HCT116 (cell line): ENCODE measurements around the gene SCN2A. TPM values are rescaled to one million over a fixed set of nuclear protein-coding genes. Genes with fewer than 3 reads are reported as not detected.

Experiments
- ATAC-seq: fragments of 200-7000 bp; cut with Tn5 transposase; 2 replicates; pipeline ENCODE4 v1.9.1; 2020; ENCODE audit warnings: mild to moderate bottlenecking, moderate library complexity
- BruUV-seq: library from RNA; stranded (reverse); fragments of 400-500 nt; replicated peaks from 2 replicates; lab custom pipeline; 2021; lab: Mats Ljungman, UMichigan
- CTCF ChIA-PET: fragments of 300-600 bp; sonication (Branson Sonifier 250); formaldehyde crosslinking; loops from one replicate; lab custom pipeline; 2021; ENCODE audit warnings: antibody characterized with exemption; lab: Charles Lee
- POLR2A ChIA-PET: fragments of 300-600, 350-600 bp; sonication (Branson Sonifier 250); formaldehyde crosslinking; loops from one replicate; lab custom pipeline; 2021; ENCODE audit warnings: antibody characterized with exemption; lab: Charles Lee
- RAD21 ChIA-PET, 2 experiments: fragments of 300-600 bp; sonication (Branson Sonifier 250); formaldehyde crosslinking; loops; one replicate each; lab custom pipeline; 2023; ENCODE audit warnings: low total read pairs in 2 of 2; ENCODE audit not compliant: uncharacterized antibody in 2 of 2, unreplicated experiment in 2 of 2, low non-redundant PET in 1 of 2; lab: Charles Lee
- DNase-seq: peaks from one replicate; pipeline ENCODE4 v3.0.0-alpha.2; 2010; ENCODE audit warnings: low read depth, low spot score
- H2AFZ ChIP-seq: fragments of 200-600 bp; shearing (Covaris generic), sonication (generic); 2 replicates; pipeline ENCODE4 v1.6.1; 2017; ENCODE audit warnings: low read depth, mixed run types, mixed read lengths, antibody characterized with exemption, low read length; ENCODE audit not compliant: poor library complexity, severe bottlenecking
- H3K27ac ChIP-seq: 2 replicates; pipeline ENCODE4 v1.5.1; 2012; ENCODE audit warnings: low read depth, low read length
- H3K27me3 ChIP-seq: fragments of 200-600 bp; sonication (generic); 2 replicates; pipeline ENCODE4 v1.6.1; 2016; ENCODE audit warnings: mixed run types, low read length, mixed read lengths; ENCODE audit not compliant: insufficient read depth
- H3K36me3 ChIP-seq, 2 experiments: fragments of 200-500 bp in 1 of 2; fragments of 200-600 bp in 1 of 2; sonication (Bioruptor generic) in 1 of 2; sonication (generic) in 1 of 2; 2 replicates each; pipeline versions ENCODE4 v1.5.1 to v1.6.1; 2014 to 2016; ENCODE audit warnings: low read length in 2 of 2, inconsistent platforms in 1 of 2, mixed read lengths in 1 of 2, mixed run types in 1 of 2; ENCODE audit not compliant: insufficient read depth in 2 of 2, control insufficient read depth in 1 of 2
- H3K4me1 ChIP-seq, 2 experiments: fragments of 200-600 bp in 1 of 2; sonication (generic) in 1 of 2; 2 replicates each; pipeline versions ENCODE4 v1.5.1 to v1.6.1; 2012 to 2017; ENCODE audit warnings: low read length in 2 of 2, inconsistent platforms in 1 of 2, mild to moderate bottlenecking in 1 of 2, mixed read lengths in 1 of 2, mixed run types in 1 of 2, moderate library complexity in 1 of 2; ENCODE audit not compliant: insufficient read depth in 2 of 2, control insufficient read depth in 1 of 2
- H3K4me2 ChIP-seq: fragments of 200-600 bp; sonication (generic); 2 replicates; pipeline ENCODE4 v1.6.1; 2017; ENCODE audit warnings: mixed run types, low read length, mixed read lengths
- H3K4me3 ChIP-seq, 2 experiments: fragments of 200-600 bp in 1 of 2; sonication (generic) in 1 of 2; replicated peaks in 1 of 2; 2 replicates each; pipeline ENCODE4 v1.5.1; 2011 to 2016; ENCODE audit warnings: low read length in 2 of 2, control low read depth in 1 of 2, low read depth in 1 of 2, mild to moderate bottlenecking in 1 of 2, mixed read lengths in 1 of 2, mixed run types in 1 of 2
- H3K79me2 ChIP-seq: fragments of 200-600 bp; sonication (generic); 2 replicates; pipeline ENCODE4 v1.6.1; 2017; ENCODE audit warnings: mild to moderate bottlenecking, mixed run types, low read length, moderate library complexity, mixed read lengths; ENCODE audit not compliant: insufficient read depth
- H3K9ac ChIP-seq: fragments of 200-600 bp; sonication (generic); 2 replicates; pipeline ENCODE4 v1.6.1; 2016; ENCODE audit warnings: low read length, mixed read lengths
- H3K9me2 ChIP-seq: fragments of 200-600 bp; sonication (generic), shearing (Covaris generic); 2 replicates; pipeline ENCODE4 v1.6.1; 2017; ENCODE audit warnings: mixed run types, mild to moderate bottlenecking, moderate library complexity; ENCODE audit not compliant: insufficient read depth
- H3K9me3 ChIP-seq, 2 experiments: fragments of 200-500 bp in 1 of 2; fragments of 200-600 bp in 1 of 2; sonication (Bioruptor generic) in 1 of 2; sonication (generic) in 1 of 2; 2 replicates each; pipeline ENCODE4 v1.6.1; 2014 to 2017; ENCODE audit warnings: low read length in 2 of 2, mixed read lengths in 2 of 2, inconsistent platforms in 1 of 2, low read depth in 1 of 2, mild to moderate bottlenecking in 1 of 2, mixed run types in 1 of 2, moderate library complexity in 1 of 2; ENCODE audit not compliant: control insufficient read depth in 1 of 2, insufficient read depth in 1 of 2
- H4K20me1 ChIP-seq: fragments of 200-600 bp; sonication (generic), shearing (Covaris generic); 2 replicates; pipeline ENCODE4 v1.6.1; 2017; ENCODE audit warnings: mixed run types, mild to moderate bottlenecking, moderate library complexity; ENCODE audit not compliant: insufficient read depth
- EZH2 ChIP-seq: fragments of 200-600 bp; sonication (generic); IDR thresholded peaks from 2 replicates; pipeline ENCODE4 v1.6.1; 2017; ENCODE audit warnings: antibody characterized with exemption, mixed run types
- FOSL1 ChIP-seq: IDR thresholded peaks from 2 replicates; pipeline ENCODE4 v1.6.1; 2012; ENCODE audit warnings: low read depth
- RAD21 ChIP-seq: IDR thresholded peaks from 2 replicates; pipeline ENCODE4 v1.6.1; 2012; ENCODE audit warnings: low read depth, mild to moderate bottlenecking
- REST ChIP-seq: IDR thresholded peaks from 2 replicates; pipeline ENCODE4 v1.6.1; 2012; ENCODE audit warnings: low read depth
- ZFX ChIP-seq: fragments of 450-650 bp; IDR thresholded peaks from 2 replicates; pipeline ENCODE4 v1.6.1; 2017
- intact Hi-C: fragments of 100-400 bp; cut with micrococcal nuclease; formaldehyde crosslinking; loops from 2 replicates; pipeline ENCODE4 v1.10.0; 2022
- total RNA-seq: library from RNA; stranded (reverse); gene quantifications from one replicate; pipeline ENCODE4 v1.2.1, GENCODE V29; 2021; ENCODE audit not compliant: unreplicated experiment
- TF ChIP-seq, protein P1 (sequence below): IDR thresholded peaks from 2 replicates; pipeline ENCODE4 v1.6.1; 2012

Gene SCN2A
- total RNA-seq, 1 experiment from 2014 or later: 0.25 TPM

- intact Hi-C loops: no loop called here
Measured at GRCh38 chr2:165349181-165349580, 110.0 kb downstream of the SCN2A start.

More at GRCh38 chr2:165349181-165349580, 110.0 kb downstream of the SCN2A start:
- BruUV-seq: no TSS peak
- ChIA-PET CTCF (no interaction called here), POLR2A (no interaction called here), RAD21 (no interaction called here)
- Histone ChIP-seq H3K27ac (no peak overlapping the region), H3K36me3 (no peaks in the 10 kb centered on the region), H3K9me2 (no peaks in the 10 kb centered on the region), H3K9ac (no peak overlapping the region), H3K4me1 (no peaks in the 10 kb centered on the region), H3K4me3 (no peak overlapping the region), H3K4me2 (no peak overlapping the region), H3K27me3 (no peaks in the 10 kb centered on the region), H3K9me3 (no peaks in the 10 kb centered on the region), H4K20me1 (no peaks in the 10 kb centered on the region), H2AFZ (no peak overlapping the region), H3K79me2 (no peaks in the 10 kb centered on the region)
- DNase-seq (no peak), ATAC-seq (no peak)
- TF ChIP-seq ZFX (no peak), RAD21 (no peak), EZH2 (no peak), FOSL1 (no peak), REST (no peak)
- TF ChIP-seq, protein P1, sequence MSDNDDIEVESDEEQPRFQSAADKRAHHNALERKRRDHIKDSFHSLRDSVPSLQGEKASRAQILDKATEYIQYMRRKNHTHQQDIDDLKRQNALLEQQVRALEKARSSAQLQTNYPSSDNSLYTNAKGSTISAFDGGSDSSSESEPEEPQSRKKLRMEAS: no peak
